CD4-positive, alpha-beta T cell (primary cell): ENCODE data around the gene SNX24. TPM values are rescaled to one million over a fixed set of nuclear protein-coding genes. Genes with fewer than 3 reads are reported as not detected.

ENCODE experiments used
- ATAC-seq: fragments of 200-7000 bp; cut with Tn5 transposase; one replicate; pipeline ENCODE4 v1.10.0; 2022; ENCODE audit warnings: mild to moderate bottlenecking; ENCODE audit not compliant: poor library complexity
- CTCF ChIA-PET: fragments of 350-600 bp; sonication (Branson Sonifier 250); formaldehyde crosslinking; loops from one replicate; lab custom pipeline; 2021; ENCODE audit warnings: antibody characterized with exemption, inconsistent platforms; lab: Charles Lee
- POLR2A ChIA-PET: fragments of 350-600 bp; sonication (Branson Sonifier 250); formaldehyde crosslinking; loops from one replicate; lab custom pipeline; 2021; ENCODE audit warnings: antibody characterized with exemption, inconsistent platforms; lab: Charles Lee
- DNase-seq, 14 experiments: peaks; one replicate each; pipeline ENCODE4 v3.0.0-alpha.2; 2013 to 2020; ENCODE audit warnings: mixed read lengths in 2 of 14
- H3K27ac ChIP-seq, 2 donors: one replicate each; pipeline versions ENCODE4 v1.5.1 to v1.7.0; 2013; ENCODE audit warnings: low read length in 2 of 2, low read depth in 1 of 2, mild to moderate bottlenecking in 1 of 2
- H3K27me3 ChIP-seq, 2 experiments: 1 replicate in 1 of 2; 2 replicates in 1 of 2; pipeline versions ENCODE4 v1.6.1 to v1.7.0; 2013; ENCODE audit warnings: low read length in 2 of 2, control low read depth in 1 of 2, mild to moderate bottlenecking in 1 of 2, moderate library complexity in 1 of 2; ENCODE audit not compliant: insufficient read depth in 2 of 2, control insufficient read depth in 1 of 2
- H3K36me3 ChIP-seq: one replicate; pipeline ENCODE4 v1.6.1; 2013; ENCODE audit warnings: low read length, control low read depth; ENCODE audit not compliant: insufficient read depth
- H3K4me1 ChIP-seq: one replicate; pipeline ENCODE4 v1.6.1; 2013; ENCODE audit warnings: low read length, control low read depth; ENCODE audit not compliant: insufficient read depth
- H3K4me3 ChIP-seq: one replicate; pipeline ENCODE4 v1.5.1; 2013; ENCODE audit warnings: mild to moderate bottlenecking, low read length, moderate library complexity
- H3K9me3 ChIP-seq, 2 experiments: 1 replicate in 1 of 2; 2 replicates in 1 of 2; pipeline versions ENCODE4 v1.6.1 to v1.7.0; 2013; ENCODE audit warnings: low read length in 2 of 2, mild to moderate bottlenecking in 2 of 2, control low read depth in 1 of 2, moderate library complexity in 1 of 2; ENCODE audit not compliant: control insufficient read depth in 1 of 2, insufficient read depth in 1 of 2
- H3K27ac Mint-ChIP-seq: one replicate; pipeline ENCODE4 v1.8.0; 2020; ENCODE audit warnings: mixed read lengths
- H3K27me3 Mint-ChIP-seq: one replicate; pipeline ENCODE4 v1.8.0; 2021; ENCODE audit warnings: mixed read lengths
- H3K36me3 Mint-ChIP-seq: one replicate; pipeline ENCODE4 v1.8.0; 2021; ENCODE audit warnings: low read depth, mixed read lengths
- H3K4me1 Mint-ChIP-seq: one replicate; pipeline ENCODE4 v1.8.0; 2021; ENCODE audit warnings: low read depth, mixed read lengths
- H3K4me3 Mint-ChIP-seq: one replicate; pipeline ENCODE4 v1.8.0; 2020; ENCODE audit warnings: mild to moderate bottlenecking, mixed read lengths
- H3K9me3 Mint-ChIP-seq: one replicate; pipeline ENCODE4 v1.8.0; 2020; ENCODE audit warnings: mixed read lengths
- CTCF ChIP-seq: fragments of 200-600 bp; IDR thresholded peaks from one replicate; pipeline ENCODE4 v1.8.0; 2022; ENCODE audit warnings: antibody characterized with exemption, mild to moderate bottlenecking
- intact Hi-C, 2 experiments: fragments of 100-400 bp; cut with DNase I in 1 of 2; cut with micrococcal nuclease in 1 of 2; formaldehyde crosslinking; loops; one replicate each; pipeline versions ENCODE4 v1.15.1 to v1.9.0; 2023 to 2025; cut with DNase I, micrococcal nuclease
- total RNA-seq, 174 experiments: library from RNA in 2 of 174; stranded (reverse) in 2 of 174; gene quantifications; one replicate each; pipeline ENCODE4 v1.2.3 and lab custom pipeline; 2021 to 2026

The SNX24 gene
- total RNA-seq, 2 experiments from 2014 or later, result 2.3 to 3.0 TPM

DNA sequence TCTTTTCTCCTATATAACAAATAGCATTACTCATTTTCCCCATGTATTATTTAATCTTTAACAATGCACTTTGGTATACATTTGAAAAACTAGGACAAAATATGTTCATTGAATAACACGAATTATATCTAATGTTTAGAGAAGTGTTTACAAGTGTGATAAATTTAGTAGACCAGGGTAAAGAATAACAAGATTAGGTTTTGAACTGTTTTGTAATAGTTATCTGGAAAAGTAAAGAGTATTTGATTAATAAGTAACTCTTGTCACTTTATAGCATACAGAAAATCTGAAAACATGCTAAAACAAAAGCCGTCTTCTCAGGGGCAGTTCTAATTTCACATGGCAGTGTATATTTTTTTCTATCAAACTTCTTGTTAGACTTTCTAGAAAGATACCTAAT, 132.7 kb downstream of the SNX24 start:
- ATAC-seq (no peak), DNase-seq (no peak)
- no peak overlapping the region for H3K4me3 ChIP-seq
- no peak for TF ChIP-seq CTCF
- Mint-ChIP-seq H3K27ac (no peak overlapping the region), H3K9me3 (no peaks in the 10 kb centered on the region), H3K4me1 (no peaks in the 10 kb centered on the region), H3K4me3 (no peak overlapping the region), H3K27me3 (no peaks in the 10 kb centered on the region), H3K36me3 (no peaks in the 10 kb centered on the region)
- ChIA-PET CTCF (no interaction called here), POLR2A (no interaction called here)
- H3K36me3 ChIP-seq, result no peaks in the 10 kb centered on the region
- intact Hi-C loops, result no loop called here
- H3K9me3 ChIP-seq, result no peaks in the 10 kb centered on the region
- H3K27ac ChIP-seq, result no peak overlapping the region
- H3K27me3 ChIP-seq, result no peaks in the 10 kb centered on the region
- no peaks in the 10 kb centered on the region for H3K4me1 ChIP-seq

DNA sequence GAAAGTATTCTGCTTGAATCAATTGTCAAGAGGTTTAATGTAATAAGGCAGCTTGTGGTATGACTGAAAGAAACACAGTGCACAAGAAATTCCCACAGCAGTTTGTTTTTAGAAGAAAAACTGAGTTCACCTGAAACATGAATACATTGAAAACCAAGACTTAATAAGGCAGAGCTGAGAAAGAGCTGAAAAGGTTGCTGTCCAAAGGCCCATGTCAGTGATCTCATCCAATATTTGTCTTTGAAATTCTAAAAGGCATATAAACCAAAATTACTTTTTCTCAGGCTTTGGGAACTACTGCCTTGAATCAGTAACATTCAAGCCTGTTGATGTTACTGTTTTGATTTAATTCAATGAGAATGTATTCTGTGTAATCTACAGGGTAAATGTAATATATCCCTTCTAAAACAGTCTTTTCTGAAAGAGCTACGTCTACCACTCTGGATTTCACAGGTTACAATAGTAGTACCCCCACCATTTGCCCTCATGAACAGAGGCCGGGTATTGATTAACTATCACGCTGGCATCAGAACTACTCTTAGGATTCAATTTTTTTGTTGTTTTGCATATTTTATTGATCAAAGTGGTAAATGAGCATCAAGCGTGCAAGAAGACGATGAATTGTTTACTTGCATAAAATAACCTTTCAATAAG, 133.4 kb downstream of the SNX24 start:
- POLR2A ChIA-PET, result no interaction called here
- CTCF ChIA-PET, result no interaction called here
- no peak overlapping the region for H3K27ac Mint-ChIP-seq
- H3K4me3 Mint-ChIP-seq, result no peak overlapping the region
- intact Hi-C loops, result no loop called here
- Histone ChIP-seq H3K27ac (no peak overlapping the region), H3K4me3 (no peak overlapping the region), H3K4me1 (no peaks in the 10 kb centered on the region), H3K9me3 (no peaks in the 10 kb centered on the region), H3K27me3 (no peaks in the 10 kb centered on the region), H3K36me3 (no peaks in the 10 kb centered on the region)
- no peaks in the 10 kb centered on the region for H3K4me1 Mint-ChIP-seq
- H3K9me3 Mint-ChIP-seq, result no peaks in the 10 kb centered on the region
- no peak for TF ChIP-seq CTCF
- no peaks in the 10 kb centered on the region for H3K27me3 Mint-ChIP-seq
- DNase-seq, result no peak
- ATAC-seq, result no peak
- no peaks in the 10 kb centered on the region for H3K36me3 Mint-ChIP-seq

- Mint-ChIP-seq H3K4me1 (no peaks in the 10 kb centered on the region), H3K4me3 (no peak overlapping the region), H3K36me3 (no peaks in the 10 kb centered on the region), H3K27ac (no peak overlapping the region), H3K27me3 (no peaks in the 10 kb centered on the region), H3K9me3 (no peaks in the 10 kb centered on the region)
- ChIA-PET CTCF (no interaction called here), POLR2A (no interaction called here)
- DNase-seq (no peak), ATAC-seq (no peak)
- H3K27ac ChIP-seq, result no peak overlapping the region
- H3K9me3 ChIP-seq, result no peaks in the 10 kb centered on the region
- no peaks in the 10 kb centered on the region for H3K4me1 ChIP-seq
- H3K27me3 ChIP-seq, result no peaks in the 10 kb centered on the region
- no peak for TF ChIP-seq CTCF
- no peaks in the 10 kb centered on the region for H3K36me3 ChIP-seq
- intact Hi-C loops, result no loop called here
- no peak overlapping the region for H3K4me3 ChIP-seq
Observed at GRCh38 chr5:122981846-122982245, 136.4 kb downstream of the SNX24 start.
